LNCaP clone FGC (cell line): ENCODE measurements around the gene DTNA.
"Not testable (repeated sequence)": the region's sequence is repeated elsewhere in the genome, so short reads cannot be mapped to it uniquely, and the experiment has no call there.

Experiments
- DNase-seq: peaks from one replicate; pipeline ENCODE4 v3.0.0-alpha.2; 2011; ENCODE audit warnings: low read depth
- H3K4me3 ChIP-seq: 2 replicates; pipeline ENCODE4 v1.5.1; 2011; ENCODE audit warnings: mild to moderate bottlenecking, low read depth, low read length, control low read depth
- TF ChIP-seq, protein P1 (sequence below): IDR thresholded peaks from 2 replicates; pipeline ENCODE4 v1.5.1; 2012; ENCODE audit warnings: mild to moderate bottlenecking; ENCODE audit not compliant: control insufficient read depth, insufficient read depth; ENCODE audit errors: extremely low read depth

DTNA gene

DNA sequence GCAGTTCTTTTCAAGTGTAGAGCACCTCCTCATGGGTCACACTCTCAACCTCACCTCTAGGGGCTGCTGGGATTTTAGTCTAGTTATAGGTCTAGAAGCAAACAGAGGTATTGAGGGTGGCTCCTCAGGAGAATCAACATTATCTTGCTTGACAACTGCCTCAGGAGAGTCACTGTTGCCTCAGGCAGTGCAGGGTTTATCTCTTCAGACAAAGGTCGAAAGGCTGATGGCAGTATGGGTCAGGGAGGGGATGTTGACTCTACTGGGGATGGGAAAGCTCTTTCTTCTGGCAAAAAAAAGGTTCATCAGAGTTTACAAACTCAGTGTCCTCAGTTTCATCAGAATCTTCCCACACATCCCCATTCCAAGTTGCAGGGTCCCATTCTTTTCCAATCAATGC is 24.0 kb downstream of the DTNA start:
- TF ChIP-seq, protein P1, sequence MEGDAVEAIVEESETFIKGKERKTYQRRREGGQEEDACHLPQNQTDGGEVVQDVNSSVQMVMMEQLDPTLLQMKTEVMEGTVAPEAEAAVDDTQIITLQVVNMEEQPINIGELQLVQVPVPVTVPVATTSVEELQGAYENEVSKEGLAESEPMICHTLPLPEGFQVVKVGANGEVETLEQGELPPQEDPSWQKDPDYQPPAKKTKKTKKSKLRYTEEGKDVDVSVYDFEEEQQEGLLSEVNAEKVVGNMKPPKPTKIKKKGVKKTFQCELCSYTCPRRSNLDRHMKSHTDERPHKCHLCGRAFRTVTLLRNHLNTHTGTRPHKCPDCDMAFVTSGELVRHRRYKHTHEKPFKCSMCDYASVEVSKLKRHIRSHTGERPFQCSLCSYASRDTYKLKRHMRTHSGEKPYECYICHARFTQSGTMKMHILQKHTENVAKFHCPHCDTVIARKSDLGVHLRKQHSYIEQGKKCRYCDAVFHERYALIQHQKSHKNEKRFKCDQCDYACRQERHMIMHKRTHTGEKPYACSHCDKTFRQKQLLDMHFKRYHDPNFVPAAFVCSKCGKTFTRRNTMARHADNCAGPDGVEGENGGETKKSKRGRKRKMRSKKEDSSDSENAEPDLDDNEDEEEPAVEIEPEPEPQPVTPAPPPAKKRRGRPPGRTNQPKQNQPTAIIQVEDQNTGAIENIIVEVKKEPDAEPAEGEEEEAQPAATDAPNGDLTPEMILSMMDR, result no peak
- DNase-seq, result no peak
- H3K4me3 ChIP-seq, result no peak overlapping the region

DNA sequence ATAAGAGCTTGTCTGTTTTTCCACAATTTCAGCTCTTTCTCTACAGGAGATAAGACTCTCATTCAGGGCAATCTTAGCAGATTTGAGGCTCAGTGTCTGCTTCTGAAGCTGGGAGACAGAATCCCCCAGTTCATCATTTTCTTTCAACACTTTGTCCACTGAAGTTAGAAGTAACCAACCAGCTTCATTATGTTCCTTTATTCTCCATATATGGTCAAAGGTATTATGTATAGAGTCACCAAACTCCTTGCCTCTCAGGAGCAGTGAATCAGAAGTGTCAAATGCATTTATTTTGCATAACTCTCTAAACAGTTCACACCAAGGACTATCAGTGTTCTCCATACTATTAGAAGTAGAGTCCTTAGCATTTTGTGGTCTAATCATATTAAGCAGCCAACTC is 24.4 kb downstream of the DTNA start:
- not testable (repeated sequence) for H3K4me3 ChIP-seq, DNase-seq

- peak; percentile 33 for DNase-seq
- H3K4me3 ChIP-seq, result no peak overlapping the region
- TF ChIP-seq, protein P1, result no peak
Measured at GRCh38 chr18:34738175-34738894, 28.2 kb downstream of the DTNA start.

GRCh38 chr18:34740101-34740500 is 30.0 kb downstream of the DTNA start:
- no peak overlapping the region for H3K4me3 ChIP-seq
- TF ChIP-seq, protein P1, result no peak
- no peak for DNase-seq

DNA sequence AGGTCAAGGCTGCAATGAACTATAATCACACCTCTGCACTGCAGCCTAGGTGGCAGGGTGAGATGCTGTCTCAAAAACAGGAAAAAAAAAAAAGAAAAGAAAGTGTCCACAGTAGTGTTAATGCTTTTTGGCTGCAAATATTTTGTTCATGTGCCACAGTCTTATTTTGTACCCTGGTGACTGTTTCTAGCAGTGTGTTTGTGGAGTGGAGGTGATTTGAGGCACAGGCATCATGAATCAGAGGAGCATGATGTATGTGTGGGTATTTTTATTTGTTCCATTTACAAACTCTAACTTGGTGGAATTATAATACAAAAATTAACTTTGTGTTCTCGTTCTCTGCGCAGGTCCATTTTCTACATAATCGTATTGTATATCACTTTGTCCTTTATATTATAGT is 30.6 kb downstream of the DTNA start:
- no peak for DNase-seq
- TF ChIP-seq, protein P1, result no peak
- H3K4me3 ChIP-seq, result no peak overlapping the region

DNA sequence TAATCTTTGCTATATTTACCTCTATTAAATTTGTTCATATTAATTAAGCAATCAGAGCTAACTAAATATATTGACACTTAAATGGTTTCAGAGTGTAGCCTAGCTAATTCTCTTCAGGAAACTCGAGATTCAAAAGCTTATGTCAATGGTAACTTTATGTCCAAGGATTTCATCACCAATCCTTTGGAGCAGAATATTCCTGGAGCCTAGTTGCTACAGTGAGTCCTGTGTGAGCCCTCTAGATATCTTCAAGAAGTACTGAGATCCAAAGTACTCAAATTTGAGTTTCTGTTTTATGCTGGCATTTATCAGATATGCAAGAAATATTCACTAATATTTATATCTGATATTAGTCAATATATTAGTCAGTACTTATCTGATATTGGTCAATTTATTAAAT is 31.3 kb downstream of the DTNA start:
- TF ChIP-seq, protein P1, result no peak
- DNase-seq, result no peak
- H3K4me3 ChIP-seq, result no peak overlapping the region

- no peak for DNase-seq
- H3K4me3 ChIP-seq, result no peak overlapping the region
- TF ChIP-seq, protein P1, result no peak
Measured at GRCh38 chr18:34742891-34743341, 32.8 kb downstream of the DTNA start.
